Lung (tissue), 12 donors: ENCODE measurements around the gene ACADSB. TPM values are rescaled to one million over a fixed set of nuclear protein-coding genes. Genes with fewer than 3 reads are reported as not detected.

Source experiments
- ATAC-seq: fragments of 200-7000 bp; cut with Tn5 transposase; one replicate; pipeline ENCODE4 v1.9.1; 2020; ENCODE audit warnings: moderate number of reproducible peaks; ENCODE audit not compliant: insufficient read depth, low FRiP score
- DNase-seq, 3 donors: peaks; one replicate each; pipeline ENCODE4 v3.0.0-alpha.2; 2013 to 2017
- H3K27ac ChIP-seq, 2 donors: one replicate each; pipeline ENCODE4 v1.5.1; 2013; ENCODE audit warnings: mild to moderate bottlenecking in 2 of 2, moderate library complexity in 2 of 2, control low read depth in 1 of 2, inconsistent platforms in 1 of 2, low read depth in 1 of 2, low read length in 1 of 2
- H3K27me3 ChIP-seq, 3 donors: one replicate each; pipeline ENCODE4 v1.5.1; 2013; ENCODE audit warnings: low read length in 2 of 3; ENCODE audit not compliant: control insufficient read depth in 3 of 3, insufficient read depth in 3 of 3
- H3K36me3 ChIP-seq, 4 donors: one replicate each; pipeline ENCODE4 v1.5.1; 2013; ENCODE audit warnings: low read length in 4 of 4, mild to moderate bottlenecking in 1 of 4, moderate library complexity in 1 of 4; ENCODE audit not compliant: control insufficient read depth in 4 of 4, insufficient read depth in 4 of 4
- H3K4me1 ChIP-seq, 5 donors: one replicate each; pipeline ENCODE4 v1.5.1; 2013; ENCODE audit warnings: low read length in 5 of 5, mild to moderate bottlenecking in 2 of 5, moderate library complexity in 1 of 5; ENCODE audit not compliant: control insufficient read depth in 5 of 5, insufficient read depth in 5 of 5
- H3K4me3 ChIP-seq: one replicate; pipeline ENCODE4 v1.5.1; 2013; ENCODE audit warnings: mild to moderate bottlenecking, control low read depth, moderate library complexity
- H3K9ac ChIP-seq, 2 donors: one replicate each; pipeline ENCODE4 v1.5.1; 2013; ENCODE audit warnings: low read length in 2 of 2, control low read depth in 1 of 2; ENCODE audit not compliant: insufficient read depth in 1 of 2
- H3K9me3 ChIP-seq, 4 donors: one replicate each; pipeline ENCODE4 v1.5.1; 2013; ENCODE audit warnings: low read length in 3 of 4, mild to moderate bottlenecking in 1 of 4, moderate library complexity in 1 of 4; ENCODE audit not compliant: control insufficient read depth in 4 of 4, insufficient read depth in 3 of 4
- WGBS, 2 donors: extraction: QIAGEN DNeasy Blood & Tissue Kit; methylation state at CpG; one replicate each; pipeline ENCODE4 v1.1.7; 2013; 5-methylcytosine and 5-hydroxymethylcytosine counted together
- polyA plus RNA-seq, 2 donors: library from polyadenylated mRNA; stranded (reverse); fragments of 200-250 nt; gene quantifications; one replicate each; pipeline ENCODE4 v1.2.1, GENCODE V29; 2013
- total RNA-seq, 2 donors: library from RNA; depleted of rRNA in 1 of 2; stranded (reverse); fragments of >200 nt in 1 of 2; gene quantifications; one replicate each; pipeline ENCODE4 v1.2.1, GENCODE V29; 2014 to 2021
- TF ChIP-seq, protein P1 (sequence below): IDR thresholded peaks from 2 replicates; pipeline ENCODE4 v1.5.1; 2012; ENCODE audit warnings: mild to moderate bottlenecking; ENCODE audit errors: control extremely low read depth, extremely low read depth
- donor health status: control.
- donor health status: control.
- donor health status: Bipolar disorder and iron deficiency.
- donor health status: healthy.
- donor health status: DM: yes; HTN: yes; CAD: no.

Gene ACADSB
- total and polyA plus RNA-seq, 4 donors = 8.2 to 36.2 (median 14.9) TPM

DNA sequence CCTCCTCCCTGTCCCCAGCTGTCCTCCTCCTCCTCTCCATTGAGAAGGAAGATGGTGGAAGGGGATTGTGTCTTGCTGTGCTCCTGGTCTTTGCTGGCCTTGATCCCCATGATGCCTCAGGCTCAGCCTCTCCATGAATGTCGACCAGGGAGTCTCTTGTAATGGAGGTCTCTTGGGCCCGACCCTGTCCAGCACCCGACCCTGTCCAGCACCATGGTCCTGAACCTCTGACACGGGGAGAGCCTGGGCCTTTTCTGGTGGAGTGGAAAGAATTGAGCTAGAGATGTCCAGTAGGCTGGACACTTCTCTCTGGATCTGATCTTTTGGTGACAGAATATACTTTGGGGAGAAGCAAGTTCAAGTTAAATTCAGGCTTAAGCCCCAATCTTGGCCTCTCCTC, 84.7 kb downstream of the ACADSB start:
- no peak for ATAC-seq
- TF ChIP-seq, protein P1, sequence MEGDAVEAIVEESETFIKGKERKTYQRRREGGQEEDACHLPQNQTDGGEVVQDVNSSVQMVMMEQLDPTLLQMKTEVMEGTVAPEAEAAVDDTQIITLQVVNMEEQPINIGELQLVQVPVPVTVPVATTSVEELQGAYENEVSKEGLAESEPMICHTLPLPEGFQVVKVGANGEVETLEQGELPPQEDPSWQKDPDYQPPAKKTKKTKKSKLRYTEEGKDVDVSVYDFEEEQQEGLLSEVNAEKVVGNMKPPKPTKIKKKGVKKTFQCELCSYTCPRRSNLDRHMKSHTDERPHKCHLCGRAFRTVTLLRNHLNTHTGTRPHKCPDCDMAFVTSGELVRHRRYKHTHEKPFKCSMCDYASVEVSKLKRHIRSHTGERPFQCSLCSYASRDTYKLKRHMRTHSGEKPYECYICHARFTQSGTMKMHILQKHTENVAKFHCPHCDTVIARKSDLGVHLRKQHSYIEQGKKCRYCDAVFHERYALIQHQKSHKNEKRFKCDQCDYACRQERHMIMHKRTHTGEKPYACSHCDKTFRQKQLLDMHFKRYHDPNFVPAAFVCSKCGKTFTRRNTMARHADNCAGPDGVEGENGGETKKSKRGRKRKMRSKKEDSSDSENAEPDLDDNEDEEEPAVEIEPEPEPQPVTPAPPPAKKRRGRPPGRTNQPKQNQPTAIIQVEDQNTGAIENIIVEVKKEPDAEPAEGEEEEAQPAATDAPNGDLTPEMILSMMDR = no peak
- Histone ChIP-seq H3K27me3 (peaks cover 0 to 6% (median 4%) of the 10 kb centered on the region in 3 donors), H3K9ac (no peak overlapping the region), H3K4me1 (no peaks in the 10 kb centered on the region), H3K9me3 (peaks cover 0 to 2% (median 0%) of the 10 kb centered on the region in 4 donors), H3K4me3 (no peak overlapping the region), H3K27ac (no peak overlapping the region), H3K36me3 (no peaks in the 10 kb centered on the region)
- no peak for DNase-seq
- WGBS, 2 donors = 71 to 80% methylated on average over 4 of the region's 4 CpGs

DNA sequence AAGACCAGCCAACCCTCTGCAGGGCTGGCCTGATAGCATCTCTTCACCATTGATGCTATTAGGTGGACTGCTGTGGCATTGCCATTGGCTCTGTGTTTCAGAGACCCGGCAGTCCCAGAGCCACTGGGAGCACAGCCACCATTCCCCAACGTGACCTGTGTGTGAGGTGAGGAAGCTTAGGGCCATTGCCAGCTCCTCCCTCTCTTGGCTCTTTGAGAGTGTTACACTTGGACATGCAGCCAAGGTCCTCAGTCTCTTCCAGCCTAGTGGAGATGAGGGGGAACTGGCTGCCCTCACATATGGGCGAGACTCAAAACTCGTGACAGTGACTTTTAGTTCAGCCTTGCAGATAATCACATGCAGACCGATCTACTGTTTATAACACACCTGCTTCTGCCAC, 87.6 kb downstream of the ACADSB start:
- DNase-seq (no peak), ATAC-seq (no peak)
- Histone ChIP-seq H3K27me3 (peaks cover 0 to 6% (median 4%) of the 10 kb centered on the region in 3 donors), H3K4me1 (no peaks in the 10 kb centered on the region), H3K9ac (no peak overlapping the region), H3K4me3 (no peak overlapping the region), H3K9me3 (peaks cover 0 to 4% (median 0%) of the 10 kb centered on the region in 4 donors), H3K27ac (no peak overlapping the region), H3K36me3 (no peaks in the 10 kb centered on the region)
- TF ChIP-seq, protein P1 = no peak
- 79 to 83% methylated on average over 5 of the region's 5 CpGs for WGBS, 2 donors

DNA sequence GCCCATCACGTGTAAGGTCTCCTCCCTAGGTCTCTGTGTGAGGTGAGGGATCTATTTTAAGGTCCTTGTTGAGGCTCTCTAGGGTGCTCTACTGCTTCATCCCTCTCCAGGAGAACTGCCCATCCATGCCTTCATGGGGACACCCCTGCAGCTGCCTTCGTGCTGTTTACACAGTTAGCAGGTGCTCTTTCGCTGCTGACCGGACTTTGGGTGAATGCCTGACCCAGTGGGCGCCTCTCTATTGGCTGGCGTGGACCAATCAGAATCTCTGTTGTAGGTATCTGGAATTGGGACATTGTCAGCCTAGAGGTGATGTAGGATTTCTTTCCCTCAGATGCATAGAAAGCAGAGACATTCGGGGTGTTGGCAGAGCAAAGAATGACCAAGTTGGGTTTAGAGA, 88.2 kb downstream of the ACADSB start:
- peaks cover 0 to 4% (median 4%) of the 10 kb centered on the region in 3 donors for H3K27me3 ChIP-seq
- H3K9ac ChIP-seq = no peak overlapping the region

More for the DNA sequence above, 88.2 kb downstream of the ACADSB start:
- ATAC-seq (no peak), DNase-seq (no peak)
- no peak overlapping the region for H3K4me3 ChIP-seq
- H3K27ac ChIP-seq = no peak overlapping the region
- 78 to 84% methylated on average over 7 of the region's 7 CpGs for WGBS, 2 donors
- TF ChIP-seq, protein P1 = no peak
- H3K4me1 ChIP-seq = no peaks in the 10 kb centered on the region
- H3K36me3 ChIP-seq = no peaks in the 10 kb centered on the region
- peaks cover 0 to 4% (median 0%) of the 10 kb centered on the region in 4 donors for H3K9me3 ChIP-seq
